Endothelial cell of umbilical vein (primary cell): ENCODE data around the gene JMJD8. TPM values are rescaled to one million over a fixed set of nuclear protein-coding genes. Genes with fewer than 3 reads are reported as not detected.

Experiments
- BruUV-seq: library from RNA; stranded (reverse); fragments of 400-500 nt; replicated peaks from 2 replicates; lab custom pipeline; 2021; lab: Mats Ljungman, UMichigan
- CTCF ChIA-PET: fragments of 300-600, 350-600 bp; sonication (Branson Sonifier 250); formaldehyde crosslinking; loops from one replicate; lab custom pipeline; 2021; ENCODE audit warnings: antibody characterized with exemption, inconsistent platforms; lab: Charles Lee
- POLR2A ChIA-PET: fragments of 300-600, 350-600 bp; sonication (Branson Sonifier 250); formaldehyde crosslinking; loops from one replicate; lab custom pipeline; 2021; ENCODE audit warnings: antibody characterized with exemption, inconsistent platforms; lab: Charles Lee
- DNase-seq: peaks from one replicate; pipeline ENCODE4 v3.0.0-alpha.2; 2011; ENCODE audit warnings: low read depth, low spot score
- FAIRE-seq: peaks from 2 replicates; lab custom pipeline; 2011; peaks lifted over from hg19 to GRCh38; lab: Jason Lieb, UNC
- H2AFZ ChIP-seq: 2 replicates; pipeline ENCODE4 v1.6.0; 2012; ENCODE audit warnings: low read depth, low read length, control low read depth, inconsistent platforms
- H3K27ac ChIP-seq: 2 replicates; pipeline ENCODE4 v1.5.1; 2011; ENCODE audit warnings: low read depth, mild to moderate bottlenecking, control low read depth, low read length, moderate library complexity; ENCODE audit not compliant: insufficient read depth
- H3K27me3 ChIP-seq, 2 experiments: 2 replicates each; pipeline versions ENCODE4 v1.6.0 to v1.6.1; 2011; ENCODE audit warnings: low read length in 2 of 2, mixed read lengths in 1 of 2; ENCODE audit not compliant: control insufficient read depth in 2 of 2, insufficient read depth in 2 of 2
- H3K36me3 ChIP-seq, 2 experiments: 2 replicates in 1 of 2; 3 replicates in 1 of 2; pipeline ENCODE4 v1.5.1; 2011; ENCODE audit warnings: low read length in 2 of 2, mild to moderate bottlenecking in 1 of 2, moderate library complexity in 1 of 2; ENCODE audit not compliant: control insufficient read depth in 2 of 2, insufficient read depth in 2 of 2; ENCODE audit errors: extremely low read depth in 1 of 2
- H3K4me1 ChIP-seq: 3 replicates; pipeline ENCODE4 v1.5.1; 2011; ENCODE audit warnings: mild to moderate bottlenecking, low read length; ENCODE audit not compliant: control insufficient read depth, insufficient read depth; ENCODE audit errors: extremely low read depth
- H3K4me2 ChIP-seq: 2 replicates; pipeline ENCODE4 v1.6.1; 2011; ENCODE audit warnings: low read length, control low read depth, mixed read lengths; ENCODE audit not compliant: insufficient read depth
- H3K4me3 ChIP-seq, 3 experiments: fragments of 200-600 bp in 1 of 3; sonication (generic), shearing (Covaris generic) in 1 of 3; replicated peaks in 1 of 3; 2 replicates each; pipeline ENCODE4 v1.5.1; 2011 to 2016; ENCODE audit warnings: control low read depth in 3 of 3, low read length in 3 of 3, mild to moderate bottlenecking in 2 of 3, inconsistent platforms in 1 of 3, low read depth in 1 of 3, moderate library complexity in 1 of 3; ENCODE audit not compliant: insufficient read depth in 1 of 3
- H3K79me2 ChIP-seq: 2 replicates; pipeline ENCODE4 v1.6.0; 2012; ENCODE audit warnings: low read length, inconsistent platforms; ENCODE audit not compliant: control insufficient read depth, insufficient read depth
- H3K9ac ChIP-seq: replicated peaks from 2 replicates; pipeline ENCODE3; 2011; ENCODE audit warnings: low read length, control low read depth; ENCODE audit not compliant: insufficient read depth; ENCODE audit errors: extremely low read depth
- H3K9me1 ChIP-seq: replicated peaks from 3 replicates; pipeline ENCODE4 v1.6.0; 2011; ENCODE audit warnings: mild to moderate bottlenecking, low read length; ENCODE audit not compliant: control insufficient read depth, insufficient read depth; ENCODE audit errors: extremely low read depth
- H3K9me3 ChIP-seq: replicated peaks from 2 replicates; pipeline ENCODE4 v1.5.1; 2012; ENCODE audit warnings: low read length, inconsistent platforms; ENCODE audit not compliant: control insufficient read depth, insufficient read depth
- H4K20me1 ChIP-seq: replicated peaks from 2 replicates; pipeline ENCODE3; 2011; ENCODE audit warnings: mild to moderate bottlenecking, low read length; ENCODE audit not compliant: control insufficient read depth, insufficient read depth; ENCODE audit errors: extremely low read depth
- CTCF ChIP-seq, 2 donors: IDR thresholded peaks; 1 replicate in 1 of 2; 2 replicates in 1 of 2; pipeline ENCODE4 v1.5.1; 2011; ENCODE audit warnings: low read length in 2 of 2, mild to moderate bottlenecking in 2 of 2, moderate library complexity in 2 of 2, control low read depth in 1 of 2, inconsistent platforms in 1 of 2, low read depth in 1 of 2; ENCODE audit not compliant: insufficient read depth in 1 of 2; ENCODE audit errors: extremely low read depth in 1 of 2
- EZH2 ChIP-seq: IDR thresholded peaks from 2 replicates; pipeline ENCODE4 v1.6.1; 2012; ENCODE audit warnings: borderline replicate concordance, low read depth, mild to moderate bottlenecking, moderate library complexity, low read length, inconsistent platforms; ENCODE audit not compliant: severe bottlenecking
- FOS ChIP-seq: IDR thresholded peaks from 2 replicates; pipeline ENCODE4 v1.6.1; 2011; ENCODE audit warnings: mild to moderate bottlenecking, low read length, moderate library complexity, borderline replicate concordance; ENCODE audit not compliant: insufficient read depth
- MAX ChIP-seq: IDR thresholded peaks from 2 replicates; pipeline ENCODE4 v1.6.1; 2011; ENCODE audit not compliant: insufficient read depth, insufficient read length
- MYC ChIP-seq: IDR thresholded peaks from one replicate; pipeline ENCODE4 v1.6.1; 2011; ENCODE audit warnings: mild to moderate bottlenecking, low read depth, low read length
- POLR2A ChIP-seq: IDR thresholded peaks from 2 replicates; pipeline ENCODE4 v1.6.1; 2012; ENCODE audit warnings: low read depth, mild to moderate bottlenecking, control low read depth, low read length
- POLR2AphosphoS5 ChIP-seq: IDR thresholded peaks from 2 replicates; pipeline ENCODE4 v1.6.1; 2012; ENCODE audit warnings: low read depth, mild to moderate bottlenecking, control low read depth, low read length, moderate library complexity; ENCODE audit not compliant: insufficient read depth
- dilution Hi-C: fragments of 300-500 bp; cut with MboI; formaldehyde crosslinking; loops from one replicate; pipeline ENCODE4 v1.15.0; 2019; ENCODE audit warnings: low sequenced_read_pairs; ENCODE audit not compliant: extremely low pct_ligation_motif_present
- intact Hi-C: fragments of 100-400 bp; cut with micrococcal nuclease; formaldehyde crosslinking; loops from one replicate; pipeline ENCODE4 v1.10.0; 2022
- polyA plus RNA-seq, 4 experiments: library from polyadenylated mRNA; depleted of rRNA in 3 of 4; stranded (reverse) in 3 of 4; unstranded in 1 of 4; fragments of >200 nt; gene quantifications; 2 replicates each; pipeline versions ENCODE4 v1.2.1 to v1.2.3, GENCODE V29; 2011 to 2012; ENCODE audit warnings: missing spikeins in 1 of 4
- total RNA-seq: library from RNA; stranded (reverse); gene quantifications from 2 replicates; pipeline ENCODE4 v1.2.3, GENCODE V29; 2021

Gene JMJD8
- total and polyA plus RNA-seq, 2 donors (not counting 3 experiments of a cell fraction or from before 2014, with no cell fraction given), result 55.1 to 102 TPM

DNA sequence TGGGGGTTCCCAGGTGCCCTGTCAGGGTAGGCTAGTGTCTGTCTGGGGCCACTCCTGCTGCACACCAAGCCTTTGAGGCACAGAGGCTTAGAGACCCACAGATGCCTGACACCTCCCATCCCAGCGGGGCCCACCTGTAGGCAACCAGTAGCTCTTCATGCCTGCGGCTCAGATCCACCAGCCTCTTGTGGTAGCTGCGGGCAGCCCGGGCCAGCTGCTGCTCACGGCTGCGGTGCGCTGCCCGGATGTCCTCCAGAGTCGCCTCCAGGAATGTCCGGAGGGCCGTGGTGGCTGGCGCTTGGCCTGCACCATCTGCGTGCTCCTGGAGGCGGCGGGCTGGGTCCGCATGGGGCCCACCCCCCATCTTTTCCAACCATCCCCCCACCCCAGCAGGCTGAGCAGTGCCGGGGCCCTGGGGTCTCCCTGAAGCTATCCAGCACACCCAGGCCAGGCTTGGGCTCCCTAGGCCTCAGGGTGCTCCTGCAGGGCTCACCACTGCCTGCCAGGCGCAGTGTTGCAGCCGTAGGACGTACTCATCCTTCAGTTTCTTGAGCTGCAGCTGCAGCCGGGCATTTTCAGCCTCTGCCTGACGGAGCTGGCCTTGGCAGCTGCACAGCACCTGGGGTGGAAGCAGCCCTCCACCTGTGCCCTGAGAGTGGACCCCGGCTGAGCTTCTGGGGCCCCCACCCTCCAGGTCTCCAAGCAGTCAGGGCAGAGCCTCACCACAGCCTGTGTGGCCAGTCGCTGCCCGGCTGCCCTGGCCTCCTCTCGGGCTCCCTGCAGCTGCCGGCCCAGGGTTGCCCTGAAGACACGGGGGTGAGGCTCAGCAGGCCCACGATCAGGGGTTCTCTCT, 40.3 kb upstream of the JMJD8 start:
- no peak overlapping the region for H3K9ac ChIP-seq
- no peaks in the 10 kb centered on the region for H3K36me3 ChIP-seq
- FAIRE-seq (no peak), DNase-seq (no peak)
- dilution Hi-C loops, result no loop called here
- no TSS peak for BruUV-seq
- ChIA-PET CTCF (interaction anchor here (1.7 to 5.7 kb wide), 3 partner anchors 9 to 64 kb away, joined by 4 to 34 read pairs (median 8); partner anchors contain the start of genes CHTF18, METRN and RPUSD1), POLR2A (no interaction called here)
- no peak overlapping the region for H3K4me3 ChIP-seq
- peaks cover 27% of the 10 kb centered on the region for H3K4me1 ChIP-seq
- TF ChIP-seq POLR2A (peak; percentile 21), MAX (no peak), MYC (no peak)
- no peaks in the 10 kb centered on the region for H3K9me3 ChIP-seq
- no peaks in the 10 kb centered on the region for H3K9me1 ChIP-seq
- no peak overlapping the region for H2AFZ ChIP-seq
- no peaks in the 10 kb centered on the region for H3K27me3 ChIP-seq
- no peaks in the 10 kb centered on the region for H3K79me2 ChIP-seq
- no peak overlapping the region for H3K4me2 ChIP-seq
- H4K20me1 ChIP-seq, result no peaks in the 10 kb centered on the region
- intact Hi-C loops, result no loop called here
- no peak overlapping the region for H3K27ac ChIP-seq

- DNase-seq (no peak), FAIRE-seq (no peak)
- Histone ChIP-seq H3K9me1 (no peaks in the 10 kb centered on the region), H2AFZ (no peak overlapping the region), H3K79me2 (no peaks in the 10 kb centered on the region), H3K27me3 (no peaks in the 10 kb centered on the region), H3K4me1 (peaks cover 27% of the 10 kb centered on the region), H3K36me3 (no peaks in the 10 kb centered on the region), H4K20me1 (no peaks in the 10 kb centered on the region), H3K9me3 (no peaks in the 10 kb centered on the region), H3K4me3 (no peak overlapping the region), H3K9ac (no peak overlapping the region), H3K27ac (no peak overlapping the region), H3K4me2 (no peak overlapping the region)
- intact Hi-C loops, result no loop called here
- ChIA-PET POLR2A (no interaction called here), CTCF (interaction anchor here (1.4 to 5.7 kb wide), 2 partner anchors 8 to 64 kb away, joined by 4 to 34 read pairs; partner anchors contain the start of genes CHTF18, METRN and RPUSD1)
- TF ChIP-seq MAX (no peak), POLR2A (no peak), CTCF (IDR thresholded peaks at IDR 0.05; ENCODE audit: extremely low read depth in 1 of 2, insufficient read depth in 1 of 2, low read depth in 1 of 2, low read length in 2 of 2) (no peak), EZH2 (no peak), POLR2AphosphoS5 (no peak), FOS (no peak)
- dilution Hi-C loops, result no loop called here
- BruUV-seq, result no TSS peak
Measured at GRCh38 chr16:723695-724094, 39.6 kb upstream of the JMJD8 start.
